Activated naive CD4-positive, alpha-beta T cell treated with anti-CD3 and anti-CD28 coated beads, Interleukin-2, amount 50 U/mL, for 72 hours (primary cell): Measurements from ENCODE around the gene SPRED3. TPM values are rescaled to one million over a fixed set of nuclear protein-coding genes. Genes with fewer than 3 reads are reported as not detected.
A peak's percentile ranks its signal among the peaks of the same experiment; 100 is the strongest.

Experiments used
- ATAC-seq, 2 donors: fragments of 150-1000 bp; cut with Tn5 transposase; 2 replicates each; pipeline ENCODE4 v1.10.0; 2021; ENCODE audit warnings: mild to moderate bottlenecking in 2 of 2, moderate library complexity in 2 of 2
- DNase-seq, 2 donors: peaks; one replicate each; pipeline ENCODE4 v3.0.0; 2021 to 2022; ENCODE audit warnings: low spot score in 2 of 2
- H3K27ac Mint-ChIP-seq, 2 donors: one replicate each; pipeline ENCODE4 v1.8.0; 2022; ENCODE audit warnings: mild to moderate bottlenecking in 2 of 2, mixed read lengths in 2 of 2
- H3K36me3 Mint-ChIP-seq, 2 donors: one replicate each; pipeline ENCODE4 v1.8.0; 2022; ENCODE audit warnings: mixed read lengths in 2 of 2
- H3K9me3 Mint-ChIP-seq, 2 donors: one replicate each; pipeline ENCODE4 v1.8.0; 2022; ENCODE audit warnings: mixed read lengths in 2 of 2
- total RNA-seq, 2 donors: library from RNA; stranded (reverse); gene quantifications; one replicate each; pipeline ENCODE4 v1.2.3, GENCODE V29; 2022

Gene SPRED3
- total RNA-seq, 2 donors from 2014 or later, result 3.5 to 6.7 TPM

DNA sequence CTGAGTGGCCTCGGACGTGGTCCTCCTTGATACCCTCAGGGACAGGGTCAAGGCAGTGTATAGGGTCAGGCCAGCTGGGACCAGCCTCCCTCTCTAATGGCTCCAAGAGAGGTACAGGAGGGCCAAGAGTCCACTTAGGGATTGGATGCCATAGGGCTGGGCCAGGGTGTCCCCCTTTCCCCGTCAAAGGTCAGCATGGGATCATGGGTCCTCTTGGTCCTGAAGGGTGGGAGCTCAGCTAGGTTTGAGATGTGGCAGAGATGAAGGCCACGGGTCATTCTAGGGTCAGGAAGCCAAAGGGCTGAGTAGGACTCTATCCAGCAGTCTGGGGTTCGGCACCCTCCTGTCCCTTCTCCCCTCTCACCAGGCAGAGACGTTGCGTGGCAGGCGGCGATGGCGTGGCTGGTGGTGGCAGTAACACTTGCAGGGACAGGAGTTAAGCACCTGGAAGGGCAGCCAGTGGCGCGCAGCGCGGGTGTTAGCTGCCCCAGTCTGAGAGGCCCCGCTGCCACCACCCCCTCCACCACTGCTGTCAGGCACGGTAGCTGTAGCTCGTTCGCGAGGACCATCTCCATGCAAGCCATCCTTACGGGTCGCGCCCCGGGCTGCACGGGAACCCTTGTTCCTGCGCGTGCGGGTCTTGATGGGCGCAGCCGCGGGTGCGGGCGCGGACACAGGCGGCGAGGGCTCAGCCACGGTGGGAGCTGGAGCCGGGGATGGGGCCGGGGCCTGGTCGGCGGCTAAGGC is 3.3 kb upstream of the SPRED3 start:
- no peak for ATAC-seq
- peaks cover 35 to 49% of the 10 kb centered on the region in 2 donors for H3K36me3 Mint-ChIP-seq

GRCh38 chr19:38385804-38386257 is 2.7 kb upstream of the SPRED3 start:
- no peak overlapping the region for H3K27ac Mint-ChIP-seq
- peak in 1 of 2 donors; percentile 15 for ATAC-seq
- H3K9me3 Mint-ChIP-seq, result no peaks in the 10 kb centered on the region
- no peak for DNase-seq
- H3K36me3 Mint-ChIP-seq, result peaks cover 32 to 45% of the 10 kb centered on the region in 2 donors

More for the DNA sequence above, 3.3 kb upstream of the SPRED3 start:
- DNase-seq, result no peak
- no peaks in the 10 kb centered on the region for H3K9me3 Mint-ChIP-seq
- no peak overlapping the region for H3K27ac Mint-ChIP-seq

GRCh38 chr19:38386300-38386970 is 2.1 kb upstream of the SPRED3 start:
- Mint-ChIP-seq H3K36me3 (peaks cover 31 to 39% of the 10 kb centered on the region in 2 donors), H3K27ac (no peak overlapping the region), H3K9me3 (no peaks in the 10 kb centered on the region)
- DNase-seq (no peak), ATAC-seq (no peak)

DNA sequence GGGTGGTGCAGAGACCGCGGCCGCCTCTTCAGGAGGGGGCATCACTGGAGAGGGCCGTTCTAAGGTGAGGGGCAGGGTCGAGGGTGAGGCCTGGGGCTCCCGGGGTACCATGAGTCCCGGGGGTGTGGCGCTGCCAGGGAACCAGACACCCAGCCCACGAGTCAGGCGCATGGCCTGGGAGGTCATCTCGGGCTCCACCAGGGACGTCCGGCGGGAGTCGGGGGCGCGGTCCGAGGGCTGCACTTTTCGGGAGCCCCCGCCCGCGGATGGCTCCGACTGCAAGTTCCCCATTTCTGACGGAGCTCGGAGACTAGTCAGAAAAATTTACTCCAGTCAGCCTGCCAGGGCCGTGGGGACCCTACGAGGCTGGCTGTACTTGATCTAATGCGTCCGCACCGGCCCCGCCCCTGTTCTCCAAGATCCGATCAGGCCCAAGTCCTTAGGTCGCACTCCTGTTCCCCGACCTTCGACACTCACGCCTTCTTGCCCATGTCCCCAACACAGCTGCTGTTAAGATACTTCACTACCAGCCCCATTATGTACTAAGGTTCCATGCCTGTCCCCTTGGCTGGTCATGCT is 1.4 kb upstream of the SPRED3 start:
- Mint-ChIP-seq H3K27ac (peak overlapping the region in 1 of 2 donors; percentile 78), H3K9me3 (no peaks in the 10 kb centered on the region), H3K36me3 (peaks cover 26 to 33% of the 10 kb centered on the region in 2 donors)
- DNase-seq (no peak), ATAC-seq (no peak)

GRCh38 chr19:38387550-38388348 is 748 bp upstream of the SPRED3 start, which contains the start of gene GGN:
TSS of gene GGN (minus strand) at chr19:38388034. CDS start at chr19:38387261, 773 bp downstream.
- peak; percentile 67 to 89 for DNase-seq
- peak; percentile 56 to 78 for ATAC-seq
- peak within 1 kb of the TSS in 1 of 2 donors; percentile 78 for H3K27ac Mint-ChIP-seq
- no peaks in the 10 kb centered on the region for H3K9me3 Mint-ChIP-seq
- H3K36me3 Mint-ChIP-seq, result peaks cover 24 to 26% of the 10 kb centered on the region in 2 donors

- Mint-ChIP-seq H3K27ac (no peak overlapping the region), H3K9me3 (no peaks in the 10 kb centered on the region), H3K36me3 (peaks cover 9 to 13% of the 10 kb centered on the region in 2 donors)
- no peak for ATAC-seq
- DNase-seq, result no peak
Measured at GRCh38 chr19:38389101-38389925, 816 bp downstream of the SPRED3 start.

GRCh38 chr19:38389957-38390924 is 1.7 kb downstream of the SPRED3 start:
- Mint-ChIP-seq H3K9me3 (no peaks in the 10 kb centered on the region), H3K27ac (no peak overlapping the region)

DNA sequence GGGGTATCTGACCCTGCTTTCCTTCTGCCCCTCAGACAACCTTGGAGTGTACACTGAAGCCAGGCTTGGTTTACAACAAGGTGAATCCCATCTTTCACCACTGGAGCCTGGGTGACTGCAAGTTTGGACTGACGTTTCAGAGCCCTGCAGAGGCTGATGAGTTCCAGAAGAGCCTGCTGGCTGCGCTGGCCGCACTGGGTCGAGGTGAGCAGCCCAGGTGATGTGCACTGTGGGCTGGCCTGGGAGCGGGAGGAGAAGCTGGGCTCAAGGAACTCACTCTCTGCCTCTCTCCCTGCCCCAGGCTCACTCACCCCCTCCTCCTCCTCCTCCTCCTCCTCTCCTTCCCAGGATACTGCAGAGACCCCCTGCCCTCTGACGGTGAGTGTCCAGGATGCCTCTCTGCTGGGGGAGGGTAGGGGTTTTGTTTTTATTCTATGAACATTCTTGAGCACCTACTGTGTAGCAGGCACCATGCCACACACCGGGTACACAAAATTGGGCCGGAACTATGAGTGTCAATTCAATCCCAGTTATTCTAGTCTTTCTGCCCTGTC is 3.5 kb downstream of the SPRED3 start:
- DNase-seq (no peak), ATAC-seq (no peak)
- no peaks in the 10 kb centered on the region for H3K9me3 Mint-ChIP-seq
- H3K27ac Mint-ChIP-seq, result no peak overlapping the region
- peaks cover 9 to 12% of the 10 kb centered on the region in 2 donors for H3K36me3 Mint-ChIP-seq

More at GRCh38 chr19:38389957-38390924, 1.7 kb downstream of the SPRED3 start:
- peaks cover 5 to 6% of the 10 kb centered on the region in 2 donors for H3K36me3 Mint-ChIP-seq
- ATAC-seq, result no peak
- DNase-seq, result no peak

DNA sequence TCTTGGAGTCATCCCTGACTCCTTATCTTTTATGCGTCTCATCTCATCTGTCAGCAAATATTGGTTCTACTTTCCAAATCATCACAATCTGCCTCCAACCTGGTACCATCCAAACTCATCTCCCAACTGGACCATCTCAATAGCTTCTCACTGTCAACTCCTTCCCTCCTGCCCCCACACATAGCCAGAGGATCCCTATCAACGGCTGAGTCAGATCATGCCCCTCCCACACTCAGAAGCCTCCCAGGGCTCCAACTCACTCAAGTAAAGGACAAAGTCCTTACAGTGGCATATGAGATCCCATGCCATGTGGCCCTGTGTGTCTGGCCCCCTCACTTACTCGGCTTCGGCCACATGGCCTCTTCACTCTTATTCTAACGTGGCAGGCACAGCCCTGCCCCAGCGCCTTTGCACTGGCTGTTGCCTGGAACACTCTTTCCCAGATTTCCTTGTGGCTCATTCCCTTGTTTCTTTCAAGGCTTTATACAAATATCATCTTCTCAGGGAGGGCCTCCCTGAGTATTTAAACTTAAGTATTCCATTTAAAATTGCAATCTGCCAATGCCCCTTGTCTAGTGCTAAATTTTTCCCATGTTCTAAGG is 4.3 kb downstream of the SPRED3 start:
- Mint-ChIP-seq H3K27ac (no peak overlapping the region), H3K9me3 (no peaks in the 10 kb centered on the region), H3K36me3 (peaks cover 5 to 13% of the 10 kb centered on the region in 2 donors)
- ATAC-seq (no peak), DNase-seq (no peak)

- DNase-seq (peak in 1 of 2 donors; percentile 77), ATAC-seq (peak; percentile 45 to 85)
- Mint-ChIP-seq H3K36me3 (peaks cover 5 to 13% of the 10 kb centered on the region in 2 donors), H3K27ac (peak overlapping the region; percentile 61 to 64), H3K9me3 (no peaks in the 10 kb centered on the region)
Measured at GRCh38 chr19:38394488-38394887, 6.0 kb downstream of the SPRED3 start.

- H3K9me3 Mint-ChIP-seq, result no peaks in the 10 kb centered on the region
- H3K36me3 Mint-ChIP-seq, result peaks cover 5 to 13% of the 10 kb centered on the region in 2 donors
- H3K27ac Mint-ChIP-seq, result no peak overlapping the region
- DNase-seq (peak; percentile 42 to 60), ATAC-seq (peak; percentile 71 to 78)
Measured at GRCh38 chr19:38395381-38396114, 7.1 kb downstream of the SPRED3 start.

DNA sequence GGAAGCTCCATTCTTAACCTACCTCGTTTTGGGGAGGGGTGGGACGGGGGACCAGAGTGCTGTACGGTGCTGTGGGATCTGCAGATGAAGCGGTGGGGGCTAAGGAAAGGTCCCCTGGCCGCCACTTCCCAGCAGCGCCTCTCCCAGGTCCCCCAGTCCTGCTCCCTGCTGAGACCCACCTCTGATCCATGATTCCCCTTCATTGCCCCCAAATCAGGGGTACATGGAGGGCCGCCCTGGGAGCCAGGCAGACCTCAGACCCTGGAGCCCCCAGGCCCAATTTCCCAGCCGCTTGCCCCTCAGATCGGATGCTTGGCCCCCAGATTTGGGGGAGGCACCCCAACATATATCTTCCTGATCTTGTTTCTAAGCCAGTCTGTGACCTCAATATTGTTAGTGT is 10.6 kb downstream of the SPRED3 start:
- DNase-seq (no peak), ATAC-seq (no peak)
- H3K9me3 Mint-ChIP-seq, result no peaks in the 10 kb centered on the region
- H3K27ac Mint-ChIP-seq, result no peak overlapping the region
- H3K36me3 Mint-ChIP-seq, result peaks cover 5 to 13% of the 10 kb centered on the region in 2 donors

DNA sequence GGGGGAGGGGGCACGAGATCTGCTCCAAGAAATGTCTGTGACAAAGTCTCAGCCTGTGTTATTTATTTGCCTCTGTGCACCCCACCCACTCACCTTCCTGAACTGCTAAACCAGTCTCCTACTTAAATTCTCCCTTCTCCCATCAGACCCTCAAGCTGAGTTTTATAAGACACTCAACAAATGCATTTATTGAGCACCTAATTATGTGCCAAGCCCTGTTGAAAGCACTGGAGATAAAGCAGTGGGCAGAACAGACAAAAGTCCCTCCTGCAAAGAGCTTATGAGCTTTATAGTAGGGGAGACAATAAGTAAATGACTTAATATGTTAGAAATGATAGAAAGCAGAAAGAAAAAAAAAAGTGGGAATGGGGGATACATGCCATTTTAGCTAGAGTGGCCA is 11.0 kb downstream of the SPRED3 start:
- no peaks in the 10 kb centered on the region for H3K9me3 Mint-ChIP-seq

More for the DNA sequence above, 11.0 kb downstream of the SPRED3 start:
- ATAC-seq (no peak), DNase-seq (no peak)
- no peak overlapping the region for H3K27ac Mint-ChIP-seq
- H3K36me3 Mint-ChIP-seq, result peaks cover 5 to 13% of the 10 kb centered on the region in 2 donors
